GM12875 (cell line): ENCODE measurements around the gene SELENOO.

Experiments
- H3K4me3 ChIP-seq: one replicate; pipeline ENCODE4 v1.5.1; 2011; ENCODE audit warnings: low read depth, low read length, control low read depth
- TF ChIP-seq, protein P1 (sequence below): IDR thresholded peaks from 2 replicates; pipeline ENCODE4 v1.5.1; 2011; ENCODE audit warnings: low read depth, mild to moderate bottlenecking, control low read depth, inconsistent platforms, low read length, moderate library complexity, borderline replicate concordance; ENCODE audit not compliant: insufficient read depth

Gene SELENOO

DNA sequence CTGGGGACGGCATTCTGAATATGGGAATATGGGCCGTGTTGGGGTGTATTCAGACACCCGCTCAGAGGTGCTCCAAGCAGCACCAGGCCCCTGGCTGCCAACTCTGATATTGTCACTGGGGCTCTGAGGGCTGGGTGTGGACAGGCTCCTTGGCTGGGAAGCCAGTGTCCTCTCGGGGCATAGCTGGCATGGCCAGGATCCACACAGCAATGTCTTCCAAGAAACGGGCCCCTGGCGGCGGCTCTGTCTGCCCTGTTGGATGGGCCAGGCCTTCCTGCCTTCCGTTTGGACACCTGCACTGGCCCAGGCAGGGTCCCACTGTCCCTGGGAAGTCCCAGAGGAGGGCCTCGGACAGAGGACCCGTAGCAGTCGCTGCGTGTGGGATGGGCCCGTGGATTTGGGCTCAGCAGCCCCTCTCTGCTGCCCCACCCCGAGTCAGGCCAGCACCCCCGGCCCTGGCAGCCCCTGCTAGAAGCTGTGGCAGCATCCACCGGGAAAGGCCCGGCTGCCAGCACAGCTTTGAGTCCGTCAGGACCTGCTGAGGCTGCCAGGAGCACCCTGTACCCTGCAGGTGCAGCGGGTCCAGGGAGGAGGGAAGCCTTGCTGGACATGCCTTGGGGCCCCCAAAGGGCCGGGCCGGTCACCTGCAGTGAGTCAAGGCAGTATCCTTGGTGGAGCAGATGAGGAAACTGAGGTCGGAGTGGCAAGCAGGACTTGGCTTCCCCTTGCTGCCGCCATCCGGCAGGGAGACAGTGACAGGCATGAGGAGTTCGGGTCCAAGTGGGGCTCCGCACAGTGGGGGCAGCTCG, 26.2 kb upstream of the SELENOO start:
- H3K4me3 ChIP-seq, result no peak overlapping the region
- TF ChIP-seq, protein P1, sequence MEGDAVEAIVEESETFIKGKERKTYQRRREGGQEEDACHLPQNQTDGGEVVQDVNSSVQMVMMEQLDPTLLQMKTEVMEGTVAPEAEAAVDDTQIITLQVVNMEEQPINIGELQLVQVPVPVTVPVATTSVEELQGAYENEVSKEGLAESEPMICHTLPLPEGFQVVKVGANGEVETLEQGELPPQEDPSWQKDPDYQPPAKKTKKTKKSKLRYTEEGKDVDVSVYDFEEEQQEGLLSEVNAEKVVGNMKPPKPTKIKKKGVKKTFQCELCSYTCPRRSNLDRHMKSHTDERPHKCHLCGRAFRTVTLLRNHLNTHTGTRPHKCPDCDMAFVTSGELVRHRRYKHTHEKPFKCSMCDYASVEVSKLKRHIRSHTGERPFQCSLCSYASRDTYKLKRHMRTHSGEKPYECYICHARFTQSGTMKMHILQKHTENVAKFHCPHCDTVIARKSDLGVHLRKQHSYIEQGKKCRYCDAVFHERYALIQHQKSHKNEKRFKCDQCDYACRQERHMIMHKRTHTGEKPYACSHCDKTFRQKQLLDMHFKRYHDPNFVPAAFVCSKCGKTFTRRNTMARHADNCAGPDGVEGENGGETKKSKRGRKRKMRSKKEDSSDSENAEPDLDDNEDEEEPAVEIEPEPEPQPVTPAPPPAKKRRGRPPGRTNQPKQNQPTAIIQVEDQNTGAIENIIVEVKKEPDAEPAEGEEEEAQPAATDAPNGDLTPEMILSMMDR, result no peak

GRCh38 chr22:50175191-50175461, 25.7 kb upstream of the SELENOO start:
- TF ChIP-seq, protein P1, result no peak
- no peak overlapping the region for H3K4me3 ChIP-seq

GRCh38 chr22:50175921-50176849, 24.6 kb upstream of the SELENOO start:
- no peak overlapping the region for H3K4me3 ChIP-seq
- TF ChIP-seq, protein P1, result no peak

DNA sequence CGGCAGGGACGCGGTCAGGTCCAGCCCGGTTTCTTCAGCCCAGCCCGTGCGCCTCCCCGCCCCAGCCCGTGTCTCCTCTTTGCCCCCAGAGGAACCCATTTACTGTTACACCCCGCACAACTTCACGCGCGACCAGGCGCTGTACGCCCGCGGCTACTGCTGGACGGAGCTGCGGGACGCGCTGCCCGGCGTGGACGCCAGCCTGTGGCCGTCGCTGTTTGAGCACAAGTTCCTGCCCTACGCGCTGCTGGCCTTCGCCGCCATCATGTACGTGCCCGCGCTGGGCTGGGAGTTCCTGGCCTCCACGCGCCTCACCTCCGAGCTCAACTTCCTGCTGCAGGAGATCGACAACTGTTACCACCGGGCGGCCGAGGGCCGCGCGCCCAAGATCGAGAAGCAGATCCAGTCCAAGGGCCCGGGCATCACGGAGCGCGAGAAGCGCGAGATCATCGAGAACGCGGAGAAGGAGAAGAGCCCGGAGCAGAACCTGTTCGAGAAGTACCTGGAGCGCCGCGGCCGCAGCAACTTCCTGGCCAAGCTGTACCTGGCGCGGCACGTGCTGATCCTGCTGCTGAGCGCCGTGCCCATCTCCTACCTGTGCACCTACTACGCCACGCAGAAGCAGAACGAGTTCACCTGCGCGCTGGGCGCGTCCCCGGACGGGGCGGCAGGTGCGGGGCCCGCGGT, 23.8 kb upstream of the SELENOO start:
- H3K4me3 ChIP-seq, result no peak overlapping the region
- TF ChIP-seq, protein P1, result no peak

GRCh38 chr22:50177537-50178470, 23.0 kb upstream of the SELENOO start:
- TF ChIP-seq, protein P1, result no peak
- H3K4me3 ChIP-seq, result no peak overlapping the region

- H3K4me3 ChIP-seq, result no peak overlapping the region
- TF ChIP-seq, protein P1, result no peak
Measured at GRCh38 chr22:50178471-50178864, 22.3 kb upstream of the SELENOO start.
